ENCODE results near the gene PARP3. TPM values are rescaled to one million over a fixed set of nuclear protein-coding genes. Genes with fewer than 3 reads are reported as not detected.
A peak's percentile ranks its signal among the peaks of the same experiment; 100 is the strongest.

Gene PARP3
- total and polyA plus RNA-seq, 10 of the 15 experiments (the other 5 are each of a cell fraction or from before 2014, with no cell fraction given): 2.1 to 31.2 (median 19.5) TPM

- peak; percentile 79 for TF ChIP-seq ZNF687 (IDR thresholded peaks at IDR 0.05)
- TF ChIP-seq ZNF274 (IDR thresholded peaks at IDR 0.05; ENCODE audit: insufficient read depth, insufficient read length): no peak
- peak; percentile 85 for TF ChIP-seq NBN (IDR thresholded peaks at IDR 0.05)
- peak; percentile 61 for TF ChIP-seq IKZF1 (conservative IDR thresholded peaks at IDR 0.05)
- TF ChIP-seq NR2F1 (conservative IDR thresholded peaks at IDR 0.05): peak; percentile 44; the same call in 1 of the 2 replicates
- peak; percentile 47; the same call in 1 of the 2 replicates for TF ChIP-seq RB1 (IDR thresholded peaks at IDR 0.05; ENCODE audit: borderline replicate concordance)
- peak; percentile 64; the same call in 1 of the 2 replicates for TF ChIP-seq BACH1 (IDR thresholded peaks at IDR 0.05; ENCODE audit: borderline replicate concordance)
- TF ChIP-seq DPF2 (IDR thresholded peaks at IDR 0.05): peak; percentile 64
- TF ChIP-seq BCLAF1 (IDR thresholded peaks at IDR 0.05): no peak
- TF ChIP-seq POLR2A (IDR thresholded peaks at IDR 0.05; ENCODE audit: low read depth, low read length): peak; percentile 88
- peak; percentile 6 to 63; a peak in 1 of 4 replicates for TF ChIP-seq BHLHE40 (IDR thresholded peaks at IDR 0.05; ENCODE audit: borderline replicate concordance in 1 of 2, low read depth in 2 of 2, low read length in 1 of 2)
- no peak for TF ChIP-seq CREM (IDR thresholded peaks at IDR 0.05; ENCODE audit: low read depth)
- peak; percentile 52; the same call in 1 of the 2 replicates for TF ChIP-seq NKRF (conservative IDR thresholded peaks at IDR 0.05)
- peak; percentile 37; the same call in 1 of the 2 replicates for TF ChIP-seq NRF1 (conservative IDR thresholded peaks at IDR 0.05; ENCODE audit: low read depth, low read length)
- 0 out of 2 replicates have a peak, but pooled peaks have one; percentile 24 for TF ChIP-seq ZNF24 (IDR thresholded peaks at IDR 0.05)
- TF ChIP-seq POLR2AphosphoS5 (IDR thresholded peaks at IDR 0.05; ENCODE audit: low read length): peak; percentile 64; the same call in 1 of the 2 replicates
- TF ChIP-seq HDGF (IDR thresholded peaks at IDR 0.05): peak; percentile 94
Observed at GRCh38 chr3:51974963-51975851, 33.0 kb downstream of the PARP3 start, which contains the start of gene ABHD14A (continued).

Measured in GM12878 (cell line).